Neutrophil (primary cell): Measurements from ENCODE around the gene PTTG1.

Experiments used
- H3K27ac ChIP-seq: fragments of 200-600 bp; sonication (generic); 2 replicates; pipeline ENCODE4 v1.5.1; 2016; ENCODE audit warnings: mild to moderate bottlenecking, moderate library complexity
- H3K27me3 ChIP-seq: fragments of 200-600 bp; sonication (generic); 2 replicates; pipeline ENCODE4 v1.6.0; 2016; ENCODE audit warnings: mild to moderate bottlenecking
- H3K36me3 ChIP-seq: fragments of 200-600 bp; sonication (generic); 2 replicates; pipeline ENCODE4 v1.5.1; 2017
- H3K4me1 ChIP-seq, 2 experiments: fragments of 200-600 bp in 1 of 2; sonication (generic) in 1 of 2; 1 replicate in 1 of 2; 2 replicates in 1 of 2; pipeline versions ENCODE4 v1.5.1 to v1.6.1; 2013 to 2016; ENCODE audit warnings: low read depth in 1 of 2, low read length in 1 of 2, mild to moderate bottlenecking in 1 of 2, moderate library complexity in 1 of 2; ENCODE audit not compliant: control insufficient read depth in 1 of 2, insufficient read depth in 1 of 2
- H3K4me3 ChIP-seq, 2 experiments: fragments of 200-600 bp in 1 of 2; sonication (generic) in 1 of 2; 1 replicate in 1 of 2; 2 replicates in 1 of 2; pipeline ENCODE4 v1.5.1; 2013 to 2016; ENCODE audit warnings: low read depth in 1 of 2, low read length in 1 of 2, mild to moderate bottlenecking in 1 of 2, moderate library complexity in 1 of 2
- H3K9me3 ChIP-seq: fragments of 200-600 bp; sonication (generic); 2 replicates; pipeline ENCODE4 v1.5.1; 2016
- CTCF ChIP-seq: fragments of 200-600 bp; sonication (generic); IDR thresholded peaks from 2 replicates; pipeline ENCODE4 v1.5.1; 2016; ENCODE audit warnings: antibody characterized with exemption

The PTTG1 gene

DNA sequence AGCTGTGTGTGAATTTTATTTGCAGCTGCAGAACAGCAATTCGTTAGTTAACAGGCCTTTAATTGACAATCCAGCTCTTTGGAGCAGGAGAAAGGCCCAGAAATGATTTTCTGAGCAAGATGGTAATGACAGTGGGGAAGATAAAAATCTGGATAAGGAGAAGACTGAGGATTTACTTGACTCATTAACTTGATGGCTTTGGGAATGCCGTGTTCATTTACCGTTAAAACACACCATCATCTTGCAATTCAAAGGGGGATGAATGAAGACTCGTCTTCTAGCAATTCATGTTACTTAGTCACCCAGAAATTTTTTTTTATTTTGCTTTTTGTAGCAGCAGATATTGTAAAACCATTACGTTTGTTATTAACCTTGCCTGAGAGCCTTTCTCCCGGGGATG, 52.0 kb downstream of the PTTG1 start:
- H3K27me3 ChIP-seq, result peaks cover 24% of the 10 kb centered on the region
- H3K4me1 ChIP-seq, result no peaks in the 10 kb centered on the region
- no peaks in the 10 kb centered on the region for H3K9me3 ChIP-seq
- no peaks in the 10 kb centered on the region for H3K36me3 ChIP-seq
- no peak for TF ChIP-seq CTCF
- H3K27ac ChIP-seq, result no peak overlapping the region
- no peak overlapping the region for H3K4me3 ChIP-seq

- H3K4me3 ChIP-seq, result no peak overlapping the region
- TF ChIP-seq CTCF, result no peak
- peaks cover 20% of the 10 kb centered on the region for H3K27me3 ChIP-seq
- H3K27ac ChIP-seq, result no peak overlapping the region
- no peaks in the 10 kb centered on the region for H3K36me3 ChIP-seq
- H3K9me3 ChIP-seq, result no peaks in the 10 kb centered on the region
- no peaks in the 10 kb centered on the region for H3K4me1 ChIP-seq
Measured at GRCh38 chr5:160474084-160474483, 52.4 kb downstream of the PTTG1 start.

DNA sequence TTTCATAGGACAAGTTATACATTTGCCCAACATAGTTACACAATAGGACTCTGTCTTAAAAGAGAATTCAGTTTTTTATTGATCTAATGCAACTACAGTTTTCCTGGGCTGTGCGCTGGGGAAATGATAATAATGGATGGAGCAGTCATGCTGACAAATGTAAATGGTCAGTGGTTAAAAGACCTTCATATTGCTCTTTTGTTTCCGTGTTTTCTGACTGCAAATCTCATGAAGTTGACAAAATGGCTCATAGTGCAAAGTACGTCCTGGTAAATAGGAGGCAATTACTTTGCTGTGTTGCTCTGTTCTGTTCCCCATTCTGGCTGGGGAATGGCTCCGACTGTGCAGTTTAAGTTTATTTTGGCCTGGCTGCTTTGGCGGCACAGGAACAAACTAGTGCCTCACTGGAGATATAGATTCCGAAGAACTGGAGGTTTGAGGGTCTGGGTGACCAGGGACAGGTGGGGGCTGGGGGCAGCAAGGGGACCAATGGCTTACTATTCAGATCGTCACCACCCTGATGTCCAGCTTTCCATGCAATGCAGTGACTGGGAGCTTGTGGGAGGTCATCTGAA, 54.3 kb downstream of the PTTG1 start:
- no peaks in the 10 kb centered on the region for H3K4me1 ChIP-seq
- no peak overlapping the region for H3K4me3 ChIP-seq
- H3K36me3 ChIP-seq, result no peaks in the 10 kb centered on the region
- no peak for TF ChIP-seq CTCF
- no peak overlapping the region for H3K27ac ChIP-seq
- H3K9me3 ChIP-seq, result no peaks in the 10 kb centered on the region
- H3K27me3 ChIP-seq, result peaks cover 2% of the 10 kb centered on the region

DNA sequence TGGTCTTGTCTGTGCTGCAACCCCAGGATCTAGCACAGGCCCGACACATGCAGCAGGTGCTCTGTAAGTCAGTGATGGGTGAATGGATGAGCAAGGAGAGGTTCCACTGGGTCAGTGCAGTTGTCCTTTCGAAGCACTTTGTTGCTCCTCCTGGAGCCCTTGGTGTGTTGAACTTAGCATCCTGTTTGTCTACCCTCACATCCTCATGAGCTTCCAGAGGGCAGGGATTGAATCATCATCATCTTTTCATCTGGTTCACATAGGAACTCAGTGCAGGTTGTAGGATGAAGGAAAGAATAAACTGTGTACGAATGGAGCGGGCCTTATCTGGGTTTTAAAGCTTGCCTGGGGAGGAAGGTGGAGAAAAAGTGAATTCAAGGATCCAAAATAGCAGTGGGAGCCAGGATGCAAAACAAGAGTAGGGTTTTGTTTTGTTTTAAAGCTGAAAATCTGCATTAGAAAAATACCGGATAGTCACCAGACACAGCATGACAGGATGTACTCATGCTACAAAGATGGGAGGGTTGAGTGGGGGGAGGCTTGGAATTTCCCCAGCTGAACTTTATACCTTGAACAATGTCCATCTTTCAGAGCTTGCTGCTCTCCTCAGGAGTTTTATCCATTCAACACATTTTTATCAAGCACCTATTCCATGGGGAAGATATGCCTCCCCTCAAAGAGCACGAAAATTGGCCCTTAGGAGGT, 55.8 kb downstream of the PTTG1 start:
- Histone ChIP-seq H3K4me1 (no peaks in the 10 kb centered on the region), H3K9me3 (no peaks in the 10 kb centered on the region), H3K27me3 (no peaks in the 10 kb centered on the region), H3K36me3 (no peaks in the 10 kb centered on the region), H3K4me3 (no peak overlapping the region), H3K27ac (no peak overlapping the region)
- TF ChIP-seq CTCF, result no peak

DNA sequence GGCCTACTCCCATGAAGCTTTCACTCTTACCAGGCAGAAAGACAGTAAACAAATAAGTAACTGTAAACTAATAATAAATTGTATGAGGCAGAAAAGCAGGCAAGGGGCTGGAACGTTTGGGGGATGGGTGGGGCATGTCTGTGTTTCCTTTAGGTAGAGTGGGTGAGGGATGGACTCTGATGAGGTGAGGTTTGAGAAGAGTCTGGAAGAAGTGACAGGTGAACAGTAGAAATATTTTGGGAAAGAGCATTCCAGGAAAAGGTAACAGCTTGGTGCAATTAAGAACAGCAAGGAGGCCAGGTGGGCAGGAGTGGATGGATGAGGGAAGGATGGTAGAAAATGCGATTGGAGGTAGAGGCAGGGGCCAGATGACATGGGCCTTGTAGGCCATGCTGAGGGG, 56.5 kb downstream of the PTTG1 start:
- no peak overlapping the region for H3K4me3 ChIP-seq
- no peaks in the 10 kb centered on the region for H3K36me3 ChIP-seq
- no peaks in the 10 kb centered on the region for H3K27me3 ChIP-seq
- no peak for TF ChIP-seq CTCF
- H3K27ac ChIP-seq, result no peak overlapping the region
- H3K4me1 ChIP-seq, result no peaks in the 10 kb centered on the region
- H3K9me3 ChIP-seq, result no peaks in the 10 kb centered on the region
